HG02610 (cell line): Measurements from ENCODE around the gene PLEKHA8.

ENCODE experiments used
- ATAC-seq: cut with Tn5 transposase; IDR thresholded peaks from one replicate; pipeline ENCODE4 v1.9.1; 2021; ENCODE audit warnings: mild to moderate bottlenecking, moderate library complexity; ENCODE audit not compliant: unreplicated experiment

PLEKHA8 gene

GRCh38 chr7:30023524-30023923, 4.7 kb upstream of the PLEKHA8 start:
- no peak for ATAC-seq

GRCh38 chr7:30026229-30027064, 1.8 kb upstream of the PLEKHA8 start, which contains the start of gene FKBP14:
FKBP14 (minus strand) TSS chr7:30026702; CDS start chr7:30026508, 194 bp downstream.
- peak; percentile 85 for ATAC-seq

GRCh38 chr7:30027065-30027456, 1.2 kb upstream of the PLEKHA8 start:
- no peak for ATAC-seq

GRCh38 chr7:30027740-30028215, 434 bp upstream of the PLEKHA8 start:
- peak; percentile 0 for ATAC-seq

GRCh38 chr7:30028749-30029635, 780 bp downstream of the PLEKHA8 start:
- ATAC-seq, result peak; percentile 12

GRCh38 chr7:30029696-30030095, 1.5 kb downstream of the PLEKHA8 start:
- ATAC-seq, result no peak

GRCh38 chr7:30032310-30033125, 4.3 kb downstream of the PLEKHA8 start:
- no peak for ATAC-seq

- ATAC-seq, result no peak
Measured at GRCh38 chr7:30034501-30034900, 6.3 kb downstream of the PLEKHA8 start.

- ATAC-seq, result no peak
Measured at GRCh38 chr7:30036220-30036619, 8.0 kb downstream of the PLEKHA8 start.

GRCh38 chr7:30038196-30038980, 10.2 kb downstream of the PLEKHA8 start:
- no peak for ATAC-seq

- no peak for ATAC-seq
Measured at GRCh38 chr7:30040938-30041337, 12.7 kb downstream of the PLEKHA8 start.

- no peak for ATAC-seq
Measured at GRCh38 chr7:30041526-30042269, 13.5 kb downstream of the PLEKHA8 start.

GRCh38 chr7:30046127-30046770, 18.0 kb downstream of the PLEKHA8 start:
- ATAC-seq, result no peak

GRCh38 chr7:30047124-30047523, 18.9 kb downstream of the PLEKHA8 start:
- no peak for ATAC-seq

GRCh38 chr7:30048582-30048981, 20.4 kb downstream of the PLEKHA8 start:
- no peak for ATAC-seq

- ATAC-seq, result no peak
Measured at GRCh38 chr7:30049173-30049572, 21.0 kb downstream of the PLEKHA8 start.

- ATAC-seq, result no peak
Measured at GRCh38 chr7:30053068-30053467, 24.9 kb downstream of the PLEKHA8 start.

- no peak for ATAC-seq
Measured at GRCh38 chr7:30057741-30058140, 29.5 kb downstream of the PLEKHA8 start.

GRCh38 chr7:30061786-30062185, 33.6 kb downstream of the PLEKHA8 start:
- ATAC-seq, result peak; percentile 79
